H1 (cell line): Measurements from ENCODE around the gene GBE1. TPM values are rescaled to one million over a fixed set of nuclear protein-coding genes. Genes with fewer than 3 reads are reported as not detected.
"Not testable (repeated sequence)": the region's sequence is repeated elsewhere in the genome, so short reads cannot be mapped to it uniquely, and the experiment has no call there.

Source experiments
- CTCF ChIA-PET: fragments of 300-600 bp; sonication (Branson Sonifier 250); formaldehyde crosslinking; loops from one replicate; lab custom pipeline; 2021; ENCODE audit not compliant: partially characterized antibody; lab: Charles Lee
- POLR2A ChIA-PET: fragments of 300-600 bp; sonication (Branson Sonifier 250); formaldehyde crosslinking; loops from one replicate; lab custom pipeline; 2021; ENCODE audit warnings: inconsistent platforms; ENCODE audit not compliant: partially characterized antibody; lab: Charles Lee
- DNase-seq, 2 experiments: peaks; one replicate each; pipeline versions ENCODE4 v3.0.0 to v3.0.0-alpha.2; 2010 to 2022; ENCODE audit warnings: low spot score in 2 of 2, low read depth in 1 of 2, mixed read lengths in 1 of 2
- FAIRE-seq: peaks from 2 replicates; lab custom pipeline; 2011; peaks lifted over from hg19 to GRCh38; lab: Jason Lieb, UNC
- H2AFZ ChIP-seq: 2 replicates; pipeline ENCODE4 v1.8.1; 2012; ENCODE audit warnings: low read length, inconsistent platforms
- H2AK5ac ChIP-seq: 2 replicates; pipeline ENCODE4 v1.6.1; 2013; ENCODE audit warnings: low read depth, low read length
- H2BK120ac ChIP-seq: replicated peaks from 2 replicates; pipeline ENCODE3; 2013; ENCODE audit warnings: low read depth, low read length, inconsistent platforms
- H2BK12ac ChIP-seq: 2 replicates; pipeline ENCODE4 v1.6.1; 2013; ENCODE audit warnings: low read depth, low read length
- H2BK15ac ChIP-seq: 2 replicates; pipeline ENCODE4 v1.6.1; 2013; ENCODE audit warnings: low read length
- H2BK20ac ChIP-seq: 2 replicates; pipeline ENCODE4 v1.6.1; 2013; ENCODE audit warnings: low read length
- H2BK5ac ChIP-seq: 2 replicates; pipeline ENCODE4 v1.6.1; 2013; ENCODE audit warnings: low read depth, low read length
- H3K14ac ChIP-seq: 2 replicates; pipeline ENCODE4 v1.6.1; 2013; ENCODE audit warnings: inconsistent platforms; ENCODE audit not compliant: insufficient read length
- H3K18ac ChIP-seq: 2 replicates; pipeline ENCODE4 v1.6.1; 2013; ENCODE audit warnings: low read length; ENCODE audit errors: extremely low read depth
- H3K23ac ChIP-seq: 2 replicates; pipeline ENCODE4 v1.6.1; 2013; ENCODE audit warnings: inconsistent platforms; ENCODE audit not compliant: insufficient read length
- H3K23me2 ChIP-seq: 2 replicates; pipeline ENCODE4 v1.6.1; 2013; ENCODE audit warnings: low read depth, low read length
- H3K27ac ChIP-seq: 2 replicates; pipeline ENCODE4 v1.6.1; 2011; ENCODE audit warnings: low read depth, low read length, inconsistent platforms
- H3K27me3 ChIP-seq, 4 experiments: replicated peaks in 1 of 4; 1 replicate in 1 of 4; 2 replicates in 3 of 4; pipeline versions ENCODE4 v1.6.1 to v1.8.1; 2011 to 2013; ENCODE audit warnings: low read length in 3 of 4, mild to moderate bottlenecking in 3 of 4, inconsistent platforms in 2 of 4, mixed read lengths in 2 of 4, moderate library complexity in 1 of 4; ENCODE audit not compliant: control insufficient read depth in 3 of 4, insufficient read depth in 3 of 4; ENCODE audit errors: extremely low read depth in 1 of 4
- H3K36me3 ChIP-seq, 4 experiments: 2 replicates each; pipeline versions ENCODE4 v1.6.1 to v1.8.1; 2011 to 2013; ENCODE audit warnings: mild to moderate bottlenecking in 4 of 4, low read length in 3 of 4, moderate library complexity in 2 of 4, control low read depth in 1 of 4, inconsistent platforms in 1 of 4; ENCODE audit not compliant: insufficient read depth in 4 of 4, control insufficient read depth in 2 of 4
- H3K4ac ChIP-seq: replicated peaks from 2 replicates; pipeline ENCODE3; 2013; ENCODE audit warnings: low read length, low read depth, mixed read lengths, inconsistent platforms; ENCODE audit not compliant: insufficient read length
- H3K4me1 ChIP-seq, 4 experiments: replicated peaks in 1 of 4; 1 replicate in 1 of 4; 2 replicates in 3 of 4; pipeline versions ENCODE4 v1.6.1 to v1.8.1; 2011 to 2013; ENCODE audit warnings: low read length in 3 of 4, inconsistent platforms in 2 of 4, mixed read lengths in 1 of 4; ENCODE audit not compliant: insufficient read depth in 4 of 4, control insufficient read depth in 3 of 4
- H3K4me2 ChIP-seq, 2 experiments: 2 replicates each; pipeline versions ENCODE4 v1.6.1 to v1.8.1; 2011 to 2013; ENCODE audit warnings: low read depth in 2 of 2, low read length in 2 of 2, control low read depth in 1 of 2, inconsistent platforms in 1 of 2, mild to moderate bottlenecking in 1 of 2; ENCODE audit not compliant: insufficient read depth in 1 of 2
- H3K4me3 ChIP-seq, 4 experiments: fragments of 200-600, 300-600 bp in 1 of 4; sonication (generic), shearing (Covaris generic), sonication (Bioruptor Twin) in 1 of 4; 2 replicates each; pipeline versions ENCODE4 v1.5.1 to v1.8.1; 2011 to 2016; ENCODE audit warnings: low read length in 4 of 4, low read depth in 3 of 4, control low read depth in 2 of 4, inconsistent platforms in 2 of 4, mild to moderate bottlenecking in 2 of 4, mixed read lengths in 1 of 4, moderate library complexity in 1 of 4; ENCODE audit not compliant: insufficient read depth in 2 of 4; ENCODE audit errors: extremely low read depth in 1 of 4
- H3K56ac ChIP-seq: replicated peaks from 2 replicates; pipeline ENCODE3; 2013; ENCODE audit warnings: low read depth, mild to moderate bottlenecking, mixed read lengths, low read length, inconsistent platforms; ENCODE audit not compliant: insufficient read length
- H3K79me1 ChIP-seq: 2 replicates; pipeline ENCODE4 v1.6.1; 2013; ENCODE audit warnings: low read depth, low read length, control low read depth
- H3K79me2 ChIP-seq, 2 experiments: 2 replicates each; pipeline versions ENCODE4 v1.6.1 to v1.8.1; 2012 to 2013; ENCODE audit warnings: low read length in 2 of 2, mild to moderate bottlenecking in 2 of 2, inconsistent platforms in 1 of 2; ENCODE audit not compliant: insufficient read depth in 2 of 2, control insufficient read depth in 1 of 2
- H3K9ac ChIP-seq, 4 experiments: replicated peaks in 1 of 4; 1 replicate in 1 of 4; 2 replicates in 3 of 4; pipeline versions ENCODE4 v1.6.1 to v1.8.1; 2011 to 2013; ENCODE audit warnings: low read depth in 3 of 4, low read length in 3 of 4, control low read depth in 2 of 4, mild to moderate bottlenecking in 2 of 4, moderate library complexity in 2 of 4, inconsistent platforms in 1 of 4; ENCODE audit errors: extremely low read depth in 1 of 4
- H3K9me3 ChIP-seq, 2 experiments: 2 replicates each; pipeline versions ENCODE4 v1.6.1 to v1.8.1; 2012 to 2013; ENCODE audit warnings: mild to moderate bottlenecking in 2 of 2, moderate library complexity in 2 of 2, control low read depth in 1 of 2, inconsistent platforms in 1 of 2, low read depth in 1 of 2, low read length in 1 of 2, mixed read lengths in 1 of 2; ENCODE audit not compliant: insufficient read depth in 2 of 2
- H4K20me1 ChIP-seq, 2 experiments: replicated peaks in 1 of 2; 2 replicates each; pipeline versions ENCODE3 to v1.8.1; 2011 to 2013; ENCODE audit warnings: inconsistent platforms in 2 of 2, low read length in 2 of 2, mild to moderate bottlenecking in 1 of 2; ENCODE audit not compliant: insufficient read depth in 2 of 2, control insufficient read depth in 1 of 2
- H4K5ac ChIP-seq: 2 replicates; pipeline ENCODE4 v1.6.1; 2013; ENCODE audit warnings: low read length, low read depth, mixed read lengths, inconsistent platforms; ENCODE audit not compliant: insufficient read length
- H4K8ac ChIP-seq: 2 replicates; pipeline ENCODE4 v1.8.0; 2013; ENCODE audit warnings: mild to moderate bottlenecking, moderate library complexity, low read length, inconsistent platforms; ENCODE audit not compliant: insufficient read depth; ENCODE audit errors: extremely low read depth
- H4K91ac ChIP-seq: replicated peaks from 2 replicates; pipeline ENCODE3; 2013; ENCODE audit warnings: low read length, mixed read lengths, inconsistent platforms; ENCODE audit not compliant: insufficient read length
- MAFK ChIP-seq: IDR thresholded peaks from 2 replicates; pipeline ENCODE4 v1.6.1; 2012; ENCODE audit warnings: low read depth, mild to moderate bottlenecking, improper control_type of control experiment, low read length
- NRF1 ChIP-seq: IDR thresholded peaks from 2 replicates; pipeline ENCODE4 v1.6.1; 2011; ENCODE audit warnings: mild to moderate bottlenecking, low read depth, low read length, improper control_type of control experiment
- TEAD4 ChIP-seq: IDR thresholded peaks from 2 replicates; pipeline ENCODE4 v1.6.1; 2012; ENCODE audit warnings: low read depth, low read length, inconsistent platforms, mixed read lengths
- WGBS, 2 experiments: shearing (Covaris generic) in 1 of 2; methylation state at CpG; one replicate each; pipeline versions ENCODE4 v1.1.6 to v1.1.7; 2013 to 2015; ENCODE audit warnings: low lambda C conversion rate in 2 of 2, mixed read lengths in 2 of 2, inconsistent platforms in 1 of 2, low coverage in 1 of 2, missing lambda C conversion rate in 1 of 2; ENCODE audit not compliant: insufficient replicate concordance in 2 of 2, insufficient coverage in 1 of 2, insufficient read length in 1 of 2; ENCODE audit errors: extremely low coverage in 1 of 2, missing lambda C conversion rate in 1 of 2; 5-methylcytosine and 5-hydroxymethylcytosine counted together
- polyA plus RNA-seq, 7 experiments: library from polyadenylated mRNA; depleted of rRNA in 3 of 7; stranded (reverse) in 5 of 7; unstranded in 2 of 7; fragments of >200 nt in 5 of 7; fragments of 200-250 nt in 2 of 7; gene quantifications; 1 replicate in 5 of 7; 2 replicates in 1 of 7; 4 replicates in 1 of 7; pipeline versions ENCODE4 v1.2.1 to v1.2.3, GENCODE V29; 2011 to 2013; ENCODE audit warnings: missing spikeins in 2 of 7, mixed read lengths in 2 of 7
- total RNA-seq: library from RNA; stranded (reverse); fragmentation: NEBNext Ultra II Directional; extraction: Animal tissue kit (Norgen Biotek cat#: 25700); gene quantifications from 2 replicates; pipeline ENCODE4 v1.2.1, GENCODE V29; 2021

Gene GBE1
- total and polyA plus RNA-seq, 2 of the 8 experiments (the other 6 are each of a cell fraction or from before 2014, with no cell fraction given), result 3.3 to 7.3 TPM

GRCh38 chr3:81769299-81769698 is 7.9 kb upstream of the GBE1 start (continued):
- TF ChIP-seq MAFK (no peak), NRF1 (no peak), TEAD4 (no peak)

GRCh38 chr3:81767250-81767859 is 5.9 kb upstream of the GBE1 start:
- H3K36me3 ChIP-seq, H3K79me2 ChIP-seq, H3K4me1 ChIP-seq, H3K9me3 ChIP-seq, H3K14ac ChIP-seq, H2BK15ac ChIP-seq, DNase-seq, H3K18ac ChIP-seq, H2AK5ac ChIP-seq, H3K4ac ChIP-seq, H3K27ac ChIP-seq, FAIRE-seq, H4K20me1 ChIP-seq, POLR2A ChIA-PET, H2BK20ac ChIP-seq, H3K56ac ChIP-seq, H3K4me3 ChIP-seq, H3K79me1 ChIP-seq, H3K27me3 ChIP-seq, H3K4me2 ChIP-seq, H2AFZ ChIP-seq, H3K23me2 ChIP-seq, H4K8ac ChIP-seq, H3K23ac ChIP-seq, H2BK120ac ChIP-seq, H2BK5ac ChIP-seq, H2BK12ac ChIP-seq, H4K91ac ChIP-seq, H3K9ac ChIP-seq, H4K5ac ChIP-seq: not testable (repeated sequence)
- WGBS, 2 experiments, result 97% methylated on average over 47 of the region's 47 CpGs; no CpG with 5 or more reads in 1 of the 2 experiments
- CTCF ChIA-PET, result interaction anchor here (1.1 kb wide), 1 partner anchor 100 kb away, joined by 4 read pairs; no protein-coding TSS in a partner anchor
